ENCODE measurements around the gene GRIN2A. TPM values are rescaled to one million over a fixed set of nuclear protein-coding genes. Genes with fewer than 3 reads are reported as not detected.

GRIN2A gene
- total RNA-seq, 1 donor from 2014 or later, result not detected

- H3K27me3 Mint-ChIP-seq (ENCODE audit: unreplicated experiment), result no peaks in the 10 kb centered on the region
- no peak for DNase-seq (ENCODE audit: extremely low spot score, unreplicated experiment)
- no peak overlapping the region for H3K27ac Mint-ChIP-seq (ENCODE audit: unreplicated experiment)
- H3K9me3 Mint-ChIP-seq (ENCODE audit: unreplicated experiment), result peaks cover 12% of the 10 kb centered on the region
- H3K4me1 Mint-ChIP-seq (ENCODE audit: unreplicated experiment), result no peaks in the 10 kb centered on the region
- H3K36me3 Mint-ChIP-seq (ENCODE audit: unreplicated experiment), result no peaks in the 10 kb centered on the region
- H3K4me3 Mint-ChIP-seq (ENCODE audit: unreplicated experiment), result no peak overlapping the region
- no peak for TF ChIP-seq CTCF (IDR thresholded peaks at IDR 0.05)
Measured at GRCh38 chr16:10070591-10070990, 111.6 kb downstream of the GRIN2A start.

GRCh38 chr16:10069374-10069773 is 112.9 kb downstream of the GRIN2A start:
- peaks cover 22% of the 10 kb centered on the region for H3K9me3 Mint-ChIP-seq (ENCODE audit: unreplicated experiment)

GRCh38 chr16:10067835-10068234 is 114.4 kb downstream of the GRIN2A start:
- Mint-ChIP-seq H3K4me3 (ENCODE audit: unreplicated experiment) (no peak overlapping the region), H3K4me1 (ENCODE audit: unreplicated experiment) (no peaks in the 10 kb centered on the region), H3K27me3 (ENCODE audit: unreplicated experiment) (no peaks in the 10 kb centered on the region), H3K9me3 (ENCODE audit: unreplicated experiment) (peaks cover 22% of the 10 kb centered on the region), H3K36me3 (ENCODE audit: unreplicated experiment) (no peaks in the 10 kb centered on the region), H3K27ac (ENCODE audit: unreplicated experiment) (no peak overlapping the region)
- no peak for DNase-seq (ENCODE audit: extremely low spot score, unreplicated experiment)
- no peak for TF ChIP-seq CTCF (IDR thresholded peaks at IDR 0.05)

More at GRCh38 chr16:10069374-10069773, 112.9 kb downstream of the GRIN2A start:
- no peaks in the 10 kb centered on the region for H3K4me1 Mint-ChIP-seq (ENCODE audit: unreplicated experiment)
- H3K27me3 Mint-ChIP-seq (ENCODE audit: unreplicated experiment), result no peaks in the 10 kb centered on the region
- H3K36me3 Mint-ChIP-seq (ENCODE audit: unreplicated experiment), result no peaks in the 10 kb centered on the region
- no peak for TF ChIP-seq CTCF (IDR thresholded peaks at IDR 0.05)
- H3K4me3 Mint-ChIP-seq (ENCODE audit: unreplicated experiment), result no peak overlapping the region
- DNase-seq (ENCODE audit: extremely low spot score, unreplicated experiment), result no peak
- no peak overlapping the region for H3K27ac Mint-ChIP-seq (ENCODE audit: unreplicated experiment)

GRCh38 chr16:10067406-10067805 is 114.8 kb downstream of the GRIN2A start:
- Mint-ChIP-seq H3K27me3 (ENCODE audit: unreplicated experiment) (no peaks in the 10 kb centered on the region), H3K27ac (ENCODE audit: unreplicated experiment) (no peak overlapping the region), H3K36me3 (ENCODE audit: unreplicated experiment) (no peaks in the 10 kb centered on the region)

GRCh38 chr16:10065019-10065418 is 117.2 kb downstream of the GRIN2A start:
- no peak overlapping the region for H3K27ac Mint-ChIP-seq (ENCODE audit: unreplicated experiment)
- no peak overlapping the region for H3K4me3 Mint-ChIP-seq (ENCODE audit: unreplicated experiment)
- H3K9me3 Mint-ChIP-seq (ENCODE audit: unreplicated experiment), result peaks cover 26% of the 10 kb centered on the region
- no peak for TF ChIP-seq CTCF (IDR thresholded peaks at IDR 0.05)
- DNase-seq (ENCODE audit: extremely low spot score, unreplicated experiment), result no peak
- no peaks in the 10 kb centered on the region for H3K4me1 Mint-ChIP-seq (ENCODE audit: unreplicated experiment)
- H3K36me3 Mint-ChIP-seq (ENCODE audit: unreplicated experiment), result no peaks in the 10 kb centered on the region
- H3K27me3 Mint-ChIP-seq (ENCODE audit: unreplicated experiment), result no peaks in the 10 kb centered on the region

More at GRCh38 chr16:10067406-10067805, 114.8 kb downstream of the GRIN2A start:
- peaks cover 22% of the 10 kb centered on the region for H3K9me3 Mint-ChIP-seq (ENCODE audit: unreplicated experiment)
- no peak for TF ChIP-seq CTCF (IDR thresholded peaks at IDR 0.05)
- no peak for DNase-seq (ENCODE audit: extremely low spot score, unreplicated experiment)
- H3K4me1 Mint-ChIP-seq (ENCODE audit: unreplicated experiment), result no peaks in the 10 kb centered on the region
- H3K4me3 Mint-ChIP-seq (ENCODE audit: unreplicated experiment), result no peak overlapping the region
